ENCODE data around the gene ARHGAP15. TPM values are rescaled to one million over a fixed set of nuclear protein-coding genes. Genes with fewer than 3 reads are reported as not detected.

ARHGAP15 gene
- total and polyA plus RNA-seq, 2 experiments from 2014 or later = 0.26 TPM; not detected in 1

DNA sequence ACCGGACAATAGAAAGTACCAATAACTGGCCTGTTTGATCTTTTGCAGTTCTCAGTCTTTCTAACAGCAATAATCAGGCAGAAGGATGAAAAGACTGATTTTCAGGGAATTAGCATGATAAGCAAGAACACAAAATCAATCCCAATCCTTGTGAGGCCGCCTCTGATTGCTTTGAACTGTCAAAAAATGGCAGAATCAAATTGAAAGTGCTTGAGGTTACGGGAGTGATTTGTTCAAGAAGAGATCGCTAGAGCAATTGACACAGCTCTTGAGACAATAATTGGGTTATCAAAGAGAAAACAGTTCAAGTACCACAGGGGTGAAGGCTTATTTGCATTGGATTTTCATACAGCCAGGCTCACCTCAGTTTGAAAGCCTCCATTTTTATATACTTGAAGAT is 663.4 kb downstream of the ARHGAP15 start (continued):
- TF ChIP-seq, protein P1, sequence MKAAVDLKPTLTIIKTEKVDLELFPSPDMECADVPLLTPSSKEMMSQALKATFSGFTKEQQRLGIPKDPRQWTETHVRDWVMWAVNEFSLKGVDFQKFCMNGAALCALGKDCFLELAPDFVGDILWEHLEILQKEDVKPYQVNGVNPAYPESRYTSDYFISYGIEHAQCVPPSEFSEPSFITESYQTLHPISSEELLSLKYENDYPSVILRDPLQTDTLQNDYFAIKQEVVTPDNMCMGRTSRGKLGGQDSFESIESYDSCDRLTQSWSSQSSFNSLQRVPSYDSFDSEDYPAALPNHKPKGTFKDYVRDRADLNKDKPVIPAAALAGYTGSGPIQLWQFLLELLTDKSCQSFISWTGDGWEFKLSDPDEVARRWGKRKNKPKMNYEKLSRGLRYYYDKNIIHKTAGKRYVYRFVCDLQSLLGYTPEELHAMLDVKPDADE (IDR thresholded peaks at IDR 0.05) = no peak
- no peak for TF ChIP-seq JUNB (IDR thresholded peaks at IDR 0.05; ENCODE audit: unreplicated experiment)
- TF ChIP-seq, protein P2, sequence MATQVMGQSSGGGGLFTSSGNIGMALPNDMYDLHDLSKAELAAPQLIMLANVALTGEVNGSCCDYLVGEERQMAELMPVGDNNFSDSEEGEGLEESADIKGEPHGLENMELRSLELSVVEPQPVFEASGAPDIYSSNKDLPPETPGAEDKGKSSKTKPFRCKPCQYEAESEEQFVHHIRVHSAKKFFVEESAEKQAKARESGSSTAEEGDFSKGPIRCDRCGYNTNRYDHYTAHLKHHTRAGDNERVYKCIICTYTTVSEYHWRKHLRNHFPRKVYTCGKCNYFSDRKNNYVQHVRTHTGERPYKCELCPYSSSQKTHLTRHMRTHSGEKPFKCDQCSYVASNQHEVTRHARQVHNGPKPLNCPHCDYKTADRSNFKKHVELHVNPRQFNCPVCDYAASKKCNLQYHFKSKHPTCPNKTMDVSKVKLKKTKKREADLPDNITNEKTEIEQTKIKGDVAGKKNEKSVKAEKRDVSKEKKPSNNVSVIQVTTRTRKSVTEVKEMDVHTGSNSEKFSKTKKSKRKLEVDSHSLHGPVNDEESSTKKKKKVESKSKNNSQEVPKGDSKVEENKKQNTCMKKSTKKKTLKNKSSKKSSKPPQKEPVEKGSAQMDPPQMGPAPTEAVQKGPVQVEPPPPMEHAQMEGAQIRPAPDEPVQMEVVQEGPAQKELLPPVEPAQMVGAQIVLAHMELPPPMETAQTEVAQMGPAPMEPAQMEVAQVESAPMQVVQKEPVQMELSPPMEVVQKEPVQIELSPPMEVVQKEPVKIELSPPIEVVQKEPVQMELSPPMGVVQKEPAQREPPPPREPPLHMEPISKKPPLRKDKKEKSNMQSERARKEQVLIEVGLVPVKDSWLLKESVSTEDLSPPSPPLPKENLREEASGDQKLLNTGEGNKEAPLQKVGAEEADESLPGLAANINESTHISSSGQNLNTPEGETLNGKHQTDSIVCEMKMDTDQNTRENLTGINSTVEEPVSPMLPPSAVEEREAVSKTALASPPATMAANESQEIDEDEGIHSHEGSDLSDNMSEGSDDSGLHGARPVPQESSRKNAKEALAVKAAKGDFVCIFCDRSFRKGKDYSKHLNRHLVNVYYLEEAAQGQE (IDR thresholded peaks at IDR 0.05; ENCODE audit: unreplicated experiment) = no peak
- no peak for TF ChIP-seq STAT1 (IDR thresholded peaks at IDR 0.05; ENCODE audit: unreplicated experiment)
- TF ChIP-seq POLR2AphosphoS5 (IDR thresholded peaks at IDR 0.05; ENCODE audit: low read depth) = no peak
- TF ChIP-seq ZNF114 (CRISPR knock-in tag; IDR thresholded peaks at IDR 0.05) = no peak
- no peak for TF ChIP-seq EZH2 (IDR thresholded peaks at IDR 0.05; ENCODE audit: low read depth, unreplicated experiment)
- no peak for TF ChIP-seq ZNF331 (CRISPR knock-in tag; IDR thresholded peaks at IDR 0.05; ENCODE audit: low read depth)
- no peak for TF ChIP-seq EZH2phosphoT487 (IDR thresholded peaks at IDR 0.05; ENCODE audit: unreplicated experiment)
- TF ChIP-seq CREB1 (CRISPR knock-in tag; IDR thresholded peaks at IDR 0.05; ENCODE audit: low read depth) = no peak
- TF ChIP-seq NANOG (IDR thresholded peaks at IDR 0.05; ENCODE audit: borderline replicate concordance) = no peak

DNA sequence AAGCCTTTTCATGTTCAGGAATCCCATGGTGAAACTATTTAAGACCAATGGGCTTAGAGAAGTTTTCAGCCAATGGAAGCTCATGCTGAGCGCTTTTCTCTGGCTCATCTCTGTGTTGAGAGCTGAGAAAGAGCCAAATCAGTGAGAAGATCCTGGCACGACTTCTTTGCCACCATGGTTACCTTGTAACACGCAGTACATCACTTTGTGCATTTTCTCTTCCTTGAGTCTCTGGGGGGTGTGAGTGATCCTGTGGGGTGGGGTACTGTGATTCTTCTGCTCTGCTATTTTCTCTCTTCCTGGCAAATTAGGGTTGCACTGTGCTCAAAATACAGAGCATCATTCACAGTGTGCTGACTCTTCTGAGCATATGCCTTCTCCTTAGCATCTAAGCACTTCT is 664.2 kb downstream of the ARHGAP15 start:
- H3K4me3 Mint-ChIP-seq = no peak overlapping the region
- H3K4me2 ChIP-seq = no peak overlapping the region
- ATAC-seq (no peak), DNase-seq (ENCODE audit: low spot score) (no peak)
- no peak for TF ChIP-seq JUNB (IDR thresholded peaks at IDR 0.05; ENCODE audit: unreplicated experiment)
- no peak for TF ChIP-seq CREB1 (CRISPR knock-in tag; IDR thresholded peaks at IDR 0.05; ENCODE audit: low read depth)
- no peak for TF ChIP-seq ZNF114 (CRISPR knock-in tag; IDR thresholded peaks at IDR 0.05)
- TF ChIP-seq, protein P3, sequence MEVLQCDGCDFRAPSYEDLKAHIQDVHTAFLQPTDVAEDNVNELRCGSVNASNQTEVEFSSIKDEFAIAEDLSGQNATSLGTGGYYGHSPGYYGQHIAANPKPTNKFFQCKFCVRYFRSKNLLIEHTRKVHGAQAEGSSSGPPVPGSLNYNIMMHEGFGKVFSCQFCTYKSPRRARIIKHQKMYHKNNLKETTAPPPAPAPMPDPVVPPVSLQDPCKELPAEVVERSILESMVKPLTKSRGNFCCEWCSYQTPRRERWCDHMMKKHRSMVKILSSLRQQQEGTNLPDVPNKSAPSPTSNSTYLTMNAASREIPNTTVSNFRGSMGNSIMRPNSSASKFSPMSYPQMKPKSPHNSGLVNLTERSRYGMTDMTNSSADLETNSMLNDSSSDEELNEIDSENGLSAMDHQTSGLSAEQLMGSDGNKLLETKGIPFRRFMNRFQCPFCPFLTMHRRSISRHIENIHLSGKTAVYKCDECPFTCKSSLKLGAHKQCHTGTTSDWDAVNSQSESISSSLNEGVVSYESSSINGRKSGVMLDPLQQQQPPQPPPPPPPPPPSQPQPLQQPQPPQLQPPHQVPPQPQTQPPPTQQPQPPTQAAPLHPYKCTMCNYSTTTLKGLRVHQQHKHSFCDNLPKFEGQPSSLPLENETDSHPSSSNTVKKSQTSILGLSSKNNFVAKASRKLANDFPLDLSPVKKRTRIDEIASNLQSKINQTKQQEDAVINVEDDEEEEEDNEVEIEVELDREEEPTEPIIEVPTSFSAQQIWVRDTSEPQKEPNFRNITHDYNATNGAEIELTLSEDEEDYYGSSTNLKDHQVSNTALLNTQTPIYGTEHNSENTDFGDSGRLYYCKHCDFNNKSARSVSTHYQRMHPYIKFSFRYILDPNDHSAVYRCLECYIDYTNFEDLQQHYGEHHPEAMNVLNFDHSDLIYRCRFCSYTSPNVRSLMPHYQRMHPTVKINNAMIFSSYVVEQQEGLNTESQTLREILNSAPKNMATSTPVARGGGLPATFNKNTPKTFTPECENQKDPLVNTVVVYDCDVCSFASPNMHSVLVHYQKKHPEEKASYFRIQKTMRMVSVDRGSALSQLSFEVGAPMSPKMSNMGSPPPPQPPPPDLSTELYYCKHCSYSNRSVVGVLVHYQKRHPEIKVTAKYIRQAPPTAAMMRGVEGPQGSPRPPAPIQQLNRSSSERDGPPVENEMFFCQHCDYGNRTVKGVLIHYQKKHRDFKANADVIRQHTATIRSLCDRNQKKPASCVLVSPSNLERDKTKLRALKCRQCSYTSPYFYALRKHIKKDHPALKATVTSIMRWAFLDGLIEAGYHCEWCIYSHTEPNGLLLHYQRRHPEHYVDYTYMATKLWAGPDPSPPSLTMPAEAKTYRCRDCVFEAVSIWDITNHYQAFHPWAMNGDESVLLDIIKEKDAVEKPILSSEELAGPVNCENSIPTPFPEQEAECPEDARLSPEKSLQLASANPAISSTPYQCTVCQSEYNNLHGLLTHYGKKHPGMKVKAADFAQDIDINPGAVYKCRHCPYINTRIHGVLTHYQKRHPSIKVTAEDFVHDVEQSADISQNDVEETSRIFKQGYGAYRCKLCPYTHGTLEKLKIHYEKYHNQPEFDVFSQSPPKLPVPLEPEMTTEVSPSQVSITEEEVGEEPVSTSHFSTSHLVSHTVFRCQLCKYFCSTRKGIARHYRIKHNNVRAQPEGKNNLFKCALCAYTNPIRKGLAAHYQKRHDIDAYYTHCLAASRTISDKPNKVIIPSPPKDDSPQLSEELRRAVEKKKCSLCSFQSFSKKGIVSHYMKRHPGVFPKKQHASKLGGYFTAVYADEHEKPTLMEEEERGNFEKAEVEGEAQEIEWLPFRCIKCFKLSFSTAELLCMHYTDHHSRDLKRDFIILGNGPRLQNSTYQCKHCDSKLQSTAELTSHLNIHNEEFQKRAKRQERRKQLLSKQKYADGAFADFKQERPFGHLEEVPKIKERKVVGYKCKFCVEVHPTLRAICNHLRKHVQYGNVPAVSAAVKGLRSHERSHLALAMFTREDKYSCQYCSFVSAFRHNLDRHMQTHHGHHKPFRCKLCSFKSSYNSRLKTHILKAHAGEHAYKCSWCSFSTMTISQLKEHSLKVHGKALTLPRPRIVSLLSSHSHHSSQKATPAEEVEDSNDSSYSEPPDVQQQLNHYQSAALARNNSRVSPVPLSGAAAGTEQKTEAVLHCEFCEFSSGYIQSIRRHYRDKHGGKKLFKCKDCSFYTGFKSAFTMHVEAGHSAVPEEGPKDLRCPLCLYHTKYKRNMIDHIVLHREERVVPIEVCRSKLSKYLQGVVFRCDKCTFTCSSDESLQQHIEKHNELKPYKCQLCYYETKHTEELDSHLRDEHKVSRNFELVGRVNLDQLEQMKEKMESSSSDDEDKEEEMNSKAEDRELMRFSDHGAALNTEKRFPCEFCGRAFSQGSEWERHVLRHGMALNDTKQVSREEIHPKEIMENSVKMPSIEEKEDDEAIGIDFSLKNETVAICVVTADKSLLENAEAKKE (CRISPR knock-in tag; IDR thresholded peaks at IDR 0.05) = no peak
- TF ChIP-seq ZNF331 (CRISPR knock-in tag; IDR thresholded peaks at IDR 0.05; ENCODE audit: low read depth) = no peak
- no peaks in the 10 kb centered on the region for H3K36me3 Mint-ChIP-seq (ENCODE audit: low read depth)
- H3K9me3 Mint-ChIP-seq = no peaks in the 10 kb centered on the region
- no peak overlapping the region for H3K27ac ChIP-seq (ENCODE audit: low read depth)
- no peaks in the 10 kb centered on the region for H3K27me3 ChIP-seq (ENCODE audit: insufficient read depth)
- H4K20me1 ChIP-seq (replicated peaks; ENCODE audit: insufficient read depth) = no peaks in the 10 kb centered on the region
- no peaks in the 10 kb centered on the region for H3K27me3 Mint-ChIP-seq (ENCODE audit: insufficient read depth, low read depth, poor library complexity)
- H3K4me3 ChIP-seq = no peak overlapping the region
- H3K79me2 ChIP-seq (replicated peaks; ENCODE audit: insufficient read depth) = no peaks in the 10 kb centered on the region
- no peaks in the 10 kb centered on the region for H3K4me1 ChIP-seq (ENCODE audit: insufficient read depth)
- no peak overlapping the region for H3K27ac Mint-ChIP-seq
- peaks cover 15% of the 10 kb centered on the region; the same call in 1 of the 2 replicates for H3K9me2 ChIP-seq (ENCODE audit: insufficient read depth)
- no peaks in the 10 kb centered on the region for H3F3A ChIP-seq (replicated peaks; ENCODE audit: low read depth)
- H2AFZ ChIP-seq = peak overlapping the region; percentile 9; the same call in 1 of the 2 replicates
- H3K36me3 ChIP-seq (ENCODE audit: insufficient read depth) = no peaks in the 10 kb centered on the region
- H3K4me1 Mint-ChIP-seq = peaks cover 15% of the 10 kb centered on the region; the same call in 2 of the 3 replicates

Measured in GM23338 (cell line).